HL-60/S4 treated with retinoic acid at 250 ng/mL for 4 days and 3 days (cell line): ENCODE data around the gene TSC22D2.

ENCODE experiments used
- in situ Hi-C: fragments of 300-500 bp; cut with MboI; formaldehyde crosslinking; loops from 2 replicates; pipeline ENCODE4 v1.7.0; 2022; ENCODE audit warnings: low sequenced_read_pairs

The TSC22D2 gene

DNA sequence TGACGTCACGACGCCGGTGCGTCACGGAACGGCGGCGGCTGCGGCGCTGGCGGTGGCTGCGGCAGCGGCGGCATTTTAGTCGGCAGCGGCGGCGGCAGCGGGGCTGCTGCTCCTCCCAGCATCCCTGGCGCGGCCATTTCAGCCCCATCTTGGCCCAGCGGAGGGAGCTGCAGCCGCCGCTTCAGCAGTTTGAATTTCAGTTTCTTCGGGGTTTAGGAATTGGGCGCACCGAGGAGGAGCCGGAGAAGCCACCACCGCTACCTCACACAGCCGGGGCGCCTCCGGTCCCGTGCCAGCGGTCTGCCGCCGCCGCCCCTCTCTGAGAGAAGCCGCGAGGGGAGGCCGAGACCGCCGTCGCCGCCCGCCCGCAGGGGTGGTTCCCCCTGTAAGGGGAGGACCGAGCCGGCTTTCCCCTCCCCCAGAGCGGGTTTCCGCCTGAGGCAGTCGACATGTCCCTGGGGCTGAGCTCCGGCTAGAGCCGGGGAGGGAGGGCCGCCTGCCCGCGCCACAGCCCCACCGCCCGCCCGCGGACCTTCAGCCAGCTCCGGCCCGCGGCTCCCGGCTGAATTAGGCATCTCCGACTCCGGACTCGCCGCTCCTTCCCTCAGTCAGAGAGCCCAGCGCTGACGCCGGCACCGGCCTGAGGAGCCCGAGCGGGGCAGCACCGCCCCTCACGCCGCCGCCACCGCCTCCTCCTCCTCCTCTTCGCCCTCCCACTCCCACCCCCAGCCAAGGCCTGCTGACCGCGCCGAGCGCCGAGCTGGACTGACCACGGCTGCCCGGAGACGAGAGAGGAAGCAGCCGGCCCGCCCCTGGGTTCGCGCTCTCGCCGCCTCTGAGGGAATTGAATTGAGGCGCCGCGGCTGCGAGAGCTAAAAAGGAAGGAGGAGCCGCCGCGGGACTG, at the start of gene TSC22D2:
TSC22D2 (plus strand) TSS at position 78 of the 904 bp plus-strand sequence. CDS start 1,053 bp downstream, outside the sequence.
- in situ Hi-C loops: no loop called here

DNA sequence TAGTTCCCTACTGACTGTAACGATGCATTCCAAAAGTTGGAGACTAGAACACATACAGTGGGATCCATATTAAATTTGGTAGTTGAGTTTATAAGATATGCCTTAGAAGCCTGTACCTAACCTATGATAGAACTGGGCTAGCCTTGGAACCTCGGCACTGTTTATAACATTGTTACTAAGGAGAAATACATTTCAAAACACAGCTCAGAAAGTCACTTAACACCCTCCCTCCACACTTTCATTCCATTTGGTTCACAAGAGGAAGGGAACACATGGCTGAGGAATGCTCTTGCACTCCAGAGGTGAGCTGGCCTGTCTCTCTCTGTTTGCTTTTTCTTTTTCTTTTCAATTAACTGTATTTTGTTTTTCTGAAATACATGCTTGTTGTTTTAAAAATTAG, 48.7 kb upstream of the TSC22D2 start:
- in situ Hi-C loops: no loop called here

DNA sequence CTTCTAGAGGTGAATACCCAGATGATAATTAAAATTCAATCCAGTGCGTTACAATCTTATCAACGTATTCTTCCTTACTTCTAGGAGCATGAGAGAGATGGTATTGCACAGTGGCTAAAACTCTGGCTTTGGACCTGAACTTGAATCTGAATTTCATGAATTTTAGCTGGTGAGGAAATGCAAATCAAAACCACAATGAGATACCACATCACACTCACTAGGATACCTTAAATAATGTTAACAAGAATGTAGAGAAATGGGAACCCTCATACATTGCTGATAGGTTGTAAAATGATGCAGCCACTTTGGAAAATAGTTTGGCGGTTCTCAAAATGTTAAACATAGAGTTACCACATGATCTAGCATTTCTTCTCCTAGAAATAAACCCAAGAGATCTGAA, 47.1 kb upstream of the TSC22D2 start:
- in situ Hi-C loops: no loop called here

DNA sequence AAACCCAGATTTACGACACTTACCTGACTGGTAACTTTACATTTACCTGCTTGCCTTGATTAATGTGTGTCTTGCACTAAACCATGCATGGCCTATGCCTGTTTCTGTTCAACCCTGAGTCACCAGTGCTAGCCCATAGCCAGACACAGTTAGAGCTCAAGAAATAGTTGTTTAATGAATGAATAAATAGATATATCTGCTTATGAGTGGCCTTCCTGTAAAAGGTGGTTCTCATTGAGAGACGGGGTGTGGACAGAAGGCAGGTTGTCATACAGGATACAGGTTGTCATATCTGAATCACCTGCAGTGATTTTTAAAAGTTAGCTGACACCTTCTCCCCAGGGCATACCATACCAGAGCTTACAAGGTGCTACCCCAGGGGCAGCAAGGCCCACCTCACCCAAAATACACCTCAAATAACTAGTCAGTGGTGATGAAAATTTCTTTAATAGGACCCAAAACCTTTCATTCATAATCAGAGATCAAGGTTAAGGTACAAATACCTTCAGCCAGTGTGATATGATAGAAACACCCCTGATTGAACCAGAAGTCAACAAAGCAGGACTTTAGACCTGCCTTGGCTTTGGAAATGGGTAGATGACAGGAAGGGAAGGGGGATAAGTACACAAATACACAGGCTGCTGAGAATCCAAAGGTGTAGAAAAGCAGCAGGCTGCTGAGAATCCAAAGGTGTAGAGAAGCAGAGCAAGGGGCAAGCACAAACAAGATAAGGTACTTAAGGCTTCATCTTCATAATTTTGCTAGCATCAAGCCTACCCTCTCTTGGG, 45.4 kb upstream of the TSC22D2 start:
- in situ Hi-C loops: no loop called here

DNA sequence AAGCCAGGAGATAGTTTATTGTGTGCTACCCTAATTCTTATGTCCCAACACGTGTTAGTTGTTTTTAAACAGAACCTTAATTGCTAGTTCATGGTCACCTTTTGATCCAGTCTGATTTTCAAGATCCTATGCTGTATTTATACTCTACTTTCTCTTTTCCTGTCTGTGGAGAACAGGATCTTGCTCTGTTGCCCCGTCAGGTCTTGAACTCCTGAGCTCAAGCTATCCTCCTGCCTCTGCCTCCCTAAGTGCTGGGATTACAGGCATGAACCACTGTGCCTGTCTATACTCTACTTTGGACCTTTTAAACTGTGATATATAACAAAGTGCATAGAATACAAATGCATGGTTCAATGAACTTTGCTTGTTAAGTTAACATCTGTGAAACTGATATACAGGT, 44.7 kb upstream of the TSC22D2 start:
- in situ Hi-C loops: no loop called here

DNA sequence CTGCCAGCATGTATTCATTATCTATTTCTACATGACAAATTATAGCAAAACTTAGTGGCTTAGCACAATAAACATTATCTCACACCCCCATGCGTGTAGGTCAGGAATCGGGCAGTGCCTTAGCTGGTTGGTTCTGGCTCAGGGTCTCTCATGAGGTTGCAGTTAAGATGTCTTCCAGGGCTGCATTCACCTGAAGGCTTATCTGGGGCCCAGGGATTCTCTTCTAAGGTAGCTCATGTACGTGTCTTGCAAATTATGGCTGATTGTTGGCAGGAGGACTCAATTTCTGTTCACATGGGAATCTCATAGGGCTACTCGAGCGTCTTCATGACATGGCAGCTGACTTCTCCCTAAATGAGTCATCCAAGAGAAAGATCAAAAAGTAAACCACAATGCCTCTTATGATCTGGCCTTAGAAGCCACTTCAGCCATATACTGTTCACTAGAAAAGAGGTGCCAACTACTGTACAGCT, 42.9 kb upstream of the TSC22D2 start:
- in situ Hi-C loops: no loop called here

DNA sequence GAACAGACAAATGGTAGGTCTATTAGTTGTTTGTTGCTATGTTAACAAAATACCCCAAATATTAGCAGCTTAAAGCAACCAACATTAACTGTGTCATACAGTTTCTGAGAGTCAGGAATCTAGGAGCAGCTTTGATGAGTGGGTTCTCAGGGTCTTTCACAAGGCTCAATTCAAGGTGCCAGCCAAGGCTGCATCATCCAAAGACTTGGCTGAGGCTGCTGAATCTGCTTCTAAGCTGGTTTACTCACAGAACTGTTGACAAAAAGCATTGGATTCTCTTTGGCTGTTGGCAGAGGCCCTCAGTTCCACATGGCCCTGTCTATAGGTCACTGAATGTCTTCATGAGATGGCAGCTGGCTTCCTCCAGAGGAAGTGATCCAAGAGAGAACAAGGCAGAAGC, 40.3 kb upstream of the TSC22D2 start:
- in situ Hi-C loops: no loop called here

DNA sequence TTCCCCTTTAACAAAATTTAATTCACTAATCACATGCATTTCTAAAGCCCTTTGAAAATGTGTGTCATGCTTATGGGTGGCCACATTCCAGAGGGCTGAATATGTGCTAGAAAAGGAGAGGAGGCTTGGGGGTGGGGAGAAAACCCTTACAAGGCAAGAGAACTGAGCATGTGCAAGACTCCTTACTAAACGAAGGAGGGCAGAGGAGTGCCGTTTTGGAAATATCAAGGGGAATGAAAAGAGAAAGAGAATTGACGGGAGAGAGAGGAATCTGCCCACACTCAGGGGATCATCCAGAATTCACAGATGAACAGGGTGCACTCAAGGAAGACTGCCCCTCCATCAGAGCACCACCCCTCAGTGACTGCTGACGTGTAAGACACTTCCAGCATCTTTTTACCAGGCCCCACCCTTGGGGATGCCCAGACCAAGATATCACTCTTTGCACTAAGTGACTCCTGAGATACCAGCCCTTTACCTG, 37.9 kb upstream of the TSC22D2 start:
- in situ Hi-C loops: no loop called here

DNA sequence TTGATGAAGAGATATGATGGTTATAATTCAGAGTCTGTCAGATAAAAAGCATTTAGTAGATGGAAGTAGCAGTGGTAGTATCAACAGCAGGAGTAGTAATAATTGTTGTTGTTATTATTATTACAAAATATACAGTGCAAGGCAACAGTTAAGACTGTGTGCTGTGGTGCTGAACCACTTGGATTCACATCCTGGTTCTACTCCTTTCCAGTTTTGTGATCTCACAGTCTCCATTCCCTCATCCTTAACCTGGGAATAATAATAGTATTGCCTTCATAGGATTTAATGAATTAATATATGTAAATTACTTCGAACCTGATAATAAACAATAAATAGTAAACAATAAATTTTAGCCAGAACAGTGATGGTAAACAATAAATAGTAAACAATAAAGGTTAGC, 37.1 kb upstream of the TSC22D2 start:
- in situ Hi-C loops: no loop called here

DNA sequence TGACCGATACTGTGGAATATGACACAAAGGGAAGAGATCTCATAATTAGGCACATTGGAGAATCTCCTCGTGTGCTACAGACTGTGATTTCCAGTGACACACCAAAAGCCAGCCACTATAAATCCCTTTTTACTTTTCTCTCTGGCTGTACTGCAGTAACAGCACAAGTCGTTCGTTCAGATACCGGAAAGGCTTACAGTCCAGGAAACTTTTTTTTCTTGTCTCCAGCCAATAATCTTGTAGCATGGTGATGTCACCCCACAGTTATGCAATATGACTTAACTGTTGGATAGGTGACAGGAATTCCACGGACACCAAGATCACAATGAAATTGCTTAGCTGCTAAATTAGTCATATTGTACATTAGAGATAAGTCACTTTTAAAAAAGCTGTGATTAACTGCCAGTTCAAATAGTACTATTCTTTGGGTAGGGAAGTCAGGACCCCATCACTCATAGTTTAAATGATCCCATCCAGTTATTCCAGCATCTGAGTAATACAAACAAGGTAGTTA, 36.3 kb upstream of the TSC22D2 start:
- in situ Hi-C loops: no loop called here

DNA sequence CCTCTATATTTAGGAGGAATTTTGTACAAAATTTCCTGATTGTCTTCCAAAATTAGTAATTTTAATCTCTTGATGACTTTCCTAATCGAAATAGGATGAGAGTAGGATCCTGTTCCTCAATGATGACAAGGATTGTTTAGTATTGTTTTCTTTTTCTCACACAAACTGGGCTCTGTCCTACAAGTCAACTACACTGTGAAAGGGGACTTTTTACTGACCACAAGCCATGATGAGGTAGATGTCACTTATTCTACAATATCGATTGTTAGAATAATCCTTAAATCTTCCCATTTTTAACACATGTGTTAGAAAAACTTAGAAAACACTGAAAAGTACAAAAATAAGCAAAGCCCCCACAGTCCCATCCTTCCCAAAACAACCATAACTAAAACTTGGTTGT, 35.8 kb upstream of the TSC22D2 start:
- in situ Hi-C loops: no loop called here

DNA sequence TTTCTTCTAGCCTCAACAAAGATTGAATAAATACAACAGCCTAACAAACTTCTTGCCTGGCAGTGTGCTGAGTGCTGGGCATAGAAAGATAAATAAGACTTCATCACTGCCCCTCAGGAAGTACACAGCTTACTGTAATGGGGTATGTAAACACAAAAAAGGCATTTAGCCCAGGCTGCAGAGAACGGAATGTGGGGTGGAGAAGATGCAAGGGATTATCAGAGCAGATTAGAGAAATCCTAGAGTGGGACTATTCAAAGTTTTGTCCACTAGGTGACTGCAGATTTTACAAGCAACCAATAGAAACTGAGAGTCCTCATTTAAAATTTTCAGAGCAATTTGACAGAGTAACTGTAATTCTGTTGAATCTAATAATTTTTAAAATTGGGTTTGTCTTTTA, 35.4 kb upstream of the TSC22D2 start:
- in situ Hi-C loops: no loop called here

DNA sequence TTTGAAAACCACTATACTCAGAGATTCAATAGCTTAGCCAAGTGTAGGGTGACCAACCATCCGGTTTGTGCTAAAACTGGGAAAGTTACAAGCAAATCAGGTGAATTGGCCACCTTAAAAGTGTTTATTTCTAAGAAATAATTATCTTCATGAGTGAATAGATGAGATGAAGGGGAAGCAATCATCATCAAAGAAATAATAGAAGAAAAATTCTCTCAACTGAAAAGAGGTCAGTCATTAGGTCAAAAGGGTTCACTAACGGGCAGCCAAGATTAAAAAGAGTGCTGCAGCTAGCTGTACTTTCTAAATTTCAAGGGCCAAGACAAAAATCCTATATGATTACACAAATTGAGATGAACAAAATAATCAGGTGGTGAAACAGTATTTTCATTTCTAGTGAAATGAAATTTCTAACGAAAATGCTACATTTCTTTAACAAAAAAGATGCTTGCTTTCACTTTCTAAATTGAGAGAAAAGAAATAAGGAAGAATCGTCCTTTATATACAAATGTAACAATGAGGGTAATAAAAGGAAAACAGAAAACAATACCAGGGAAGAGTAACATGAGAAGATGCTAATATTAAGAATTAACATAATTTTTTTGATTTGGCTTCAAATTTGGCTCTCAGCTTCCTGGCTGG, 34.7 kb upstream of the TSC22D2 start:
- in situ Hi-C loops: no loop called here

DNA sequence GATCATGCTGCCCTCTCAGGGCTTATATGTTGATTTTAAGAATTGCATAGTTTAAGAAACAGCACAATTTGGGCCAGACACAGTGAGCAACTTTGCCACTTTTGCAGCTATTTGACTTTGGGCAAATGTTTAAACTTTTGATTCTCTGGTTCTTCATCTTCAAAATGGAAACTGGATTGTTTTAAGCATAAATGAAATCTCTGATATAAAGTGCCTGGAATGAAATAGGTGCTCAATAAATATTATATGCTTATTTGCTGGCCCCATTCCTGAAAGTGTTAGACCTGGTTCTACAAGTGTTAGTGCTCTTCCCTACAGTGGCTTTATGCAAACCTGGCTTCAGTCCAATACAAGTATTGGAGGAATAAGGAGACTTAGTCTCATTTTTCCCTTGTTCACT, 33.1 kb upstream of the TSC22D2 start:
- in situ Hi-C loops: no loop called here

DNA sequence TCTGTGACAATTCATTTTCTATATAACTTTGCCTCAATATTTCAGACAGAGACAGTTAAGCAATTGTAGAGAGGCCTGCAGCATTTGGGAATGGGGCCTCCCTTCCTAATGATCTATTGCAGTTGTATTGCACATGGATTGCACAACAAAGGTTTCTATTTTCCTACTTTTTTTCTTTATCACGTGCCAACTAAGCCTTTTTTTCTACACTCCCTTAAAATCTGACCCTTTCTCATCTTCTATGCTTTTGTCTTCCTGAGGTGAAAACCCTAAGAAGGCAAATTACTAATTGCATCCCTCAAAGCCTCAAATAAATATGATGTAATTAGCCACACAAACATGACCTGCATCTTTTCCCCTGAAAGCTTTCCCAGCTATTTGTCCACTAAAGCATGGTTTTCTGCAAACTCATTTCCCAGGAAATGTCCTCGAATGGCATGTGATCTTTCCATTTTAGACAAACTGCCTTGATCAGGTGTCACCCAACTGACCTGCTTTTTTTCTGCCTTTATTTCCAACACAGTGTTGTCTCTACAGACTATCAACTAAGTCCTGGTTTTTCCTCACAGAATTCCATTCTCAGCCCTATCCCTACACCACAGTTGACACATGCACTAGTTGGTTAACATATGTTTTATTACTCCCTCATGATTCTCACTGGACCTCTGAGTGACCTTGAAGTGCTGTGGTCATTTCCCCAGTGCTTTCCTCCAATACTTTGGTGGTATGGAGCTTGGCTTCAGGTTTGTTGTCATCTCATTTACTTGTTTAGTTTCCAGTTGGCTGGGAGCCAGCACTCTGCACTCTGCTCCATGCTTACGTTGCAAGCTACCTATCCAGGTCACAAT, 31.9 kb upstream of the TSC22D2 start:
- in situ Hi-C loops: no loop called here

DNA sequence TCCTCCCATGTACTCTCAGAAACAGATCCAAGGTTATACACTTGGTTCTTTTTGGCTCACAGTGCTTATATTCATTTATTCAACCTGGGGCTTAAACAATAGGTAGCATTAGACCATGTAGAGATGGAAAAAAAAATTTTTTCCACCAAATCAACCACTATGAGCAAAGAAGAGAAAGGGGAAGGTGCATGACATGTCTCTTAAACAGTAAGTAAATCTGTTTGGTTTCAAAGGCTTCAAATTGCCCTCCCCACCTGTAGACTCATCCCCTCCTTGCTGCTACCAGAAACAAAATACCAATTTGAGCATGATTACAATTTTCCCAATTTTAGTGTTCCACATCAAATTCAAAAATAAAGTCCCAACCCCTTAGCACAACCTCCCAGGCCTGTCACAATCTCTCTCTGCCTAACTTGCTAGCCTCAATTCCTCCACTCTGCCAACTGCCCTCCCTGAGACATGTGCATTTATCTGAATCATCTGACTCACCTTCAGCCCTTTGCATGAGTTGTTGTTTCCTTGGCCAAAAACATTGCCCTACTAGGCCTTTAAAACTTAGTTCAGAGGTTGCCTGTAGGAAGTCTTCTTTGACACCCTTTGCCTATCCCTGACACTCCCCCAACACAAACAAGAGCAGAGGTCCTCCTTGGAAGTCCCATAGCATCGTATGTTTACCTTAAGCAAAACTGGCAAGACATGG, 30.3 kb upstream of the TSC22D2 start:
- in situ Hi-C loops: no loop called here

DNA sequence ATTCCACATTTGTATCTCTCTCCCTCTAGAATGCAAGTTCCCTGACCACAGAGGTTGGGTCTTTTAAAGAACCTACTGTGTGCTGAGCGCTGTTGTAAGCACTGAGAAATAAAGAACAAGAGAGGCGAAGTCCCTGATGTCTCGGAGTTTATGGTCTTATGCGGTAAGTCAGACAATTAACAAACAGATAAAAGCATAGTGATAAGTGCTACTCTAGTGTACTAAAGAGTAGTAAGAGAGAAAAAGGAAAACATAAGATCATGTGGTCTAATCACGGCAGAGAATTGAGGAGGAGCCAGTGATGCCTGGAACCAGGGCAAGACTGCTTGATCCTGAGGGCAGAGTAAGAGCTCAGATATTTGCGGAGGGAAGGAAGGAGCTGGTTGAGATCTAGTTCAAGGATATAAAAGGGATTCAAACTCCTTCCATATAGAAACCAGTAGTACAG, 29.8 kb upstream of the TSC22D2 start:
- in situ Hi-C loops: no loop called here

DNA sequence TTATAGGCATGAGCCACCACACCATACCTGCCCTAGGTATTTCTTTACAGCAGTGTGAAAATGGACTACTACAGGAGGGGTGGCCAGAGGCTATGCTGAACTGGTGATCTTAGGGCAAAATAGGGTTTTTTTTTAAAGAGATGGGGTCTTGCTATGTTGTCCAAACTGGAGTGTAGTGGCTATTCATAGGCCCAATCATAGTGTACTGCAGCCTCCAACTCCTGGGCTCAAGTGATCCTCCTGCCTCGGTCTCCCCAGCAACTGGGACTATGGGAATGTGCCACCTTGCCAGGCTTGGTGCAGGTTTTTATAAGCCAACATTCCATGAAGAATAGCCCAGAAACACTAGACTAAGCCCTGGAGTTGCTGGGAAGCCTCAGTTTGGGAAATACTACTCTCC, 28.6 kb upstream of the TSC22D2 start:
- in situ Hi-C loops: no loop called here
